ENCODE results near the gene HAUS3. TPM values are rescaled to one million over a fixed set of nuclear protein-coding genes. Genes with fewer than 3 reads are reported as not detected.
"Not testable (repeated sequence)": the region's sequence is repeated elsewhere in the genome, so short reads cannot be mapped to it uniquely, and the experiment has no call there.

Gene HAUS3
- total and polyA plus RNA-seq, 2 donors: 14.3 to 26.6 TPM

DNA sequence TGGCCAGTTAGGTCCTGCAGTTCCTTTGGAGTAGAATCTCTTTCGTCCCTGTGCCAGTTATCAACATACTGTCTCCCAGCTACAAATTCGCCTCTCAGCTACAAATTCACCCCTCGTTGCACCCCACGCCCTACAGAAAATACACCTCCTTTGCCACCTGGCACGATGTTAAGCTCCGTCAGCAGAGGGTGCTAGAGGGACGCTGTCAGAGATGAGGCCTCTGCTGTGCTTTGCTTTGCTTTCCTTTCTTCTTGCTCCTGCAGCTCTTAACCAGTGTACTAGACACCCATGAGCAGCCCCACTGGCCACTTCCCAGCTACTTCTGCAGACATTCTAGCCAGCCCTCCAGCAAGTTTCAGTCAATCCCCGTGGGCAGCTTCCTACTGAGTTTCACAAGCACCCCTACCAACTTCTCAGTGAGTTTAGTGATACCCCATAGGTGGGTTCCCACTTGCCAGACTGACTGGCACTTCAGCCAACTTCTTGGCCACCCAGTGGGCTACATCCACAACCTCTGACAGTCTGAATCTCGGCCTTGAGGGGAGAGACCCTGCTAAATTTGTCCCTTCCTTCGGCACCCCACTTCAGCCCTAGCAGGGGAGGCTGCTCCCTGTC is 21.8 kb downstream of the HAUS3 start:
- H3K4me1 ChIP-seq (ENCODE audit: control insufficient read depth in 2 of 2, insufficient read depth in 2 of 2, low read length in 2 of 2): peaks cover 0 to 3% of the 10 kb centered on the region in 2 donors
- DNase-seq (ENCODE audit: low read depth in 6 of 9, low spot score in 9 of 9): peak; percentile 52 to 89 (median 74)
- 17% methylated on average over 10 of the region's 10 CpGs for WGBS
- H3K36me3 ChIP-seq (ENCODE audit: control insufficient read depth in 2 of 2, insufficient read depth in 2 of 2, low read length in 1 of 2): peaks cover 7 to 10% of the 10 kb centered on the region in 2 donors
- H3K4me3 ChIP-seq (ENCODE audit: low read length in 2 of 2): no peak overlapping the region
- H3K27ac ChIP-seq (ENCODE audit: low read depth in 1 of 2, low read length in 1 of 2): no peak overlapping the region
- no peaks in the 10 kb centered on the region for H3K27me3 ChIP-seq (ENCODE audit: control insufficient read depth in 2 of 2, insufficient read depth in 1 of 2, low read length in 1 of 2)
- H3K9me3 ChIP-seq (ENCODE audit: control insufficient read depth in 2 of 2, insufficient read depth in 1 of 2, low read length in 1 of 2): no peaks in the 10 kb centered on the region

DNA sequence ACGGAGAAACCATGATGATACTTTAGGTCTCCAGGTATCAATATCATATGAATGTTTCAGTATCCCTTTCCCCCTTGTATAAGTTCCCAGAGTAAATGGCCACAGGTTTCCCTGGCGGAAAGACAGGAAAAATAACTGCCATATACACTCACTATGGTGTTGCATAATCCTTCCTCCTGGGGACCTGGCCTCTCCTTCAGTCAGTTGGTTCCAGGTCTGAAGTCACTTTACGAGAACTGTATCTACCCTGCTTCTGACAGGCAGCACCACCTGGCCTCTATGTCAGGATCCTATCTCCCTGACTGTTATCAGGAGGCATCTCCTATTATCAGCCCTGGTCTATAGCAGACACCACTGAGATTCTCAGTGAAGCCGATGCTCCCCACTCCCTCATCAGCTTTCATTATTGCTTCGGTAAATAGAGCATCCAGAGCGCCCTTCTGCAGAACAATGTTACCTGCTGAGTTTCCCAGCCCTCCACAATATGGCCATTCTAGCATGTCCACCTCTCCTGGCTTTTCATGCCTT is 22.6 kb downstream of the HAUS3 start:
- peaks cover 0 to 3% of the 10 kb centered on the region in 2 donors for H3K4me1 ChIP-seq (ENCODE audit: control insufficient read depth in 2 of 2, insufficient read depth in 2 of 2, low read length in 2 of 2)
- WGBS: 97% methylated on average over 6 of the region's 6 CpGs
- no peak for DNase-seq (ENCODE audit: low read depth in 6 of 9, low spot score in 9 of 9)
- H3K27ac ChIP-seq (ENCODE audit: low read depth in 1 of 2, low read length in 1 of 2): no peak overlapping the region
- no peaks in the 10 kb centered on the region for H3K9me3 ChIP-seq (ENCODE audit: control insufficient read depth in 2 of 2, insufficient read depth in 1 of 2, low read length in 1 of 2)
- no peaks in the 10 kb centered on the region for H3K27me3 ChIP-seq (ENCODE audit: control insufficient read depth in 2 of 2, insufficient read depth in 1 of 2, low read length in 1 of 2)
- peaks cover 7 to 10% of the 10 kb centered on the region in 2 donors for H3K36me3 ChIP-seq (ENCODE audit: control insufficient read depth in 2 of 2, insufficient read depth in 2 of 2, low read length in 1 of 2)
- no peak overlapping the region for H3K4me3 ChIP-seq (ENCODE audit: low read length in 2 of 2)

DNA sequence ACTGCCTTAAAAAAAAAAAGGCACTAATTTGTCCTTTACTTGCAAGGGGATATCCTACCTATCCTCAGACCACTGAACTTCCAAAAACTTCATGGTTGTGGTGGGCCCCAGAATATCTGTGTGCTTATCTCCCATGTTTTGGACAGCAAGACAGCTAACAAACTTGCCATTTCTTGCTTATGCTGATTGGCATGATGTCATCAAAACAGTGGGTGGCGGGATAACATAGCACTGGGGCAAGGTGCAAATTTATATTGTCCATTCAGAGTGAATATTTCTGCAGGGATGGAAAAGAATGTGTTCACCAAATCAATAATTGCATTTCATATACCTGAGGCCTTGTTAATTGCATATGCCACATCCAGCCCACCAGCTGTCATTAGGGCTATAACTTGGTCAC is 23.5 kb downstream of the HAUS3 start:
- WGBS: 98% methylated on average over 1 of the region's 1 CpG
- no peak overlapping the region for H3K27ac ChIP-seq (ENCODE audit: low read depth in 1 of 2, low read length in 1 of 2)
- peaks cover 0 to 3% of the 10 kb centered on the region in 2 donors for H3K4me1 ChIP-seq (ENCODE audit: control insufficient read depth in 2 of 2, insufficient read depth in 2 of 2, low read length in 2 of 2)
- no peak overlapping the region for H3K4me3 ChIP-seq (ENCODE audit: low read length in 2 of 2)
- H3K9me3 ChIP-seq (ENCODE audit: control insufficient read depth in 2 of 2, insufficient read depth in 1 of 2, low read length in 1 of 2): no peaks in the 10 kb centered on the region
- no peaks in the 10 kb centered on the region for H3K27me3 ChIP-seq (ENCODE audit: control insufficient read depth in 2 of 2, insufficient read depth in 1 of 2, low read length in 1 of 2)
- DNase-seq (ENCODE audit: low read depth in 6 of 9, low spot score in 9 of 9): no peak
- peaks cover 7 to 8% of the 10 kb centered on the region in 2 donors for H3K36me3 ChIP-seq (ENCODE audit: control insufficient read depth in 2 of 2, insufficient read depth in 2 of 2, low read length in 1 of 2)

DNA sequence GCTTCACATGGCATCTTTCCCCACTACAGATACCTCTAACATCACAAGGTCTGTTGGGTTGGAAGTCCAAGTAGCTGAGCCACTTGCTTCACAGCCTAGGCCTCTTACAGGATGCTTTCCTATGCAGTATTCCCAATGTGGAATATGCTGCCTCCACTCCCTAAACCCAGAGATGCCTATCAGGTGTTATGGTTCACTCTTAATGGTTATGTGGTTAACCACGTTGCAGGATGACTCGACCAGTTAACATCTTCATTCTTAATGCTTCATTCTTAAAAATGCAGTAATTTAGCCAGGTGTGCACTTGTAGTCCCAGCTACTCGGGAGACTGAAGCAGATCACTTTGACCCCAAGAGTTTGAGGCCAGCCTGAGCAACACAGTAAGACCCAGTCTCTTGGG is 24.2 kb downstream of the HAUS3 start:
- no peak overlapping the region for H3K4me3 ChIP-seq (ENCODE audit: low read length in 2 of 2)
- no peak overlapping the region for H3K27ac ChIP-seq (ENCODE audit: low read depth in 1 of 2, low read length in 1 of 2)
- DNase-seq (ENCODE audit: low read depth in 6 of 9, low spot score in 9 of 9): no peak
- H3K9me3 ChIP-seq (ENCODE audit: control insufficient read depth in 2 of 2, insufficient read depth in 1 of 2, low read length in 1 of 2): no peaks in the 10 kb centered on the region
- H3K36me3 ChIP-seq (ENCODE audit: control insufficient read depth in 2 of 2, insufficient read depth in 2 of 2, low read length in 1 of 2): peaks cover 2 to 5% of the 10 kb centered on the region in 2 donors
- no peaks in the 10 kb centered on the region for H3K27me3 ChIP-seq (ENCODE audit: control insufficient read depth in 2 of 2, insufficient read depth in 1 of 2, low read length in 1 of 2)
- WGBS: 20% methylated on average over 3 of the region's 3 CpGs
- H3K4me1 ChIP-seq (ENCODE audit: control insufficient read depth in 2 of 2, insufficient read depth in 2 of 2, low read length in 2 of 2): peaks cover 0 to 3% of the 10 kb centered on the region in 2 donors

DNA sequence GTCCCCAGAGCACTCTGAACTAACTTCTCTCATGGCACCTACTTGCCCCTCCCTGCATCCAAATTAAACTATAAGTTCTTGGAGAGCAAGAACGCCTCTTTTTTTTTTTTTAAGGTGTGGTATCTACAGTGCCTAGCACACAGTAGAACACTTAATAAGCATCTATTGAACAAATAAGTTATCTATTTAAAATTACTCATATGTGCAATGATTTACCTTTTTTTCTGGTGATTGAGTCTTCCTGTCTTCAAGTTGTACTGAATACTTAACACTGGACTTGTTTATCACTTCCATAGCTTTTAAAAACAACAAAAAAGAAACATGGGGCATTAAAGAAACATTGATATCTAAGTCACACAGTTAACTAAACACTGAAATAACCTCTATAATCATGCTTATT is 29.1 kb downstream of the HAUS3 start:
- H3K36me3 ChIP-seq (ENCODE audit: control insufficient read depth in 2 of 2, insufficient read depth in 2 of 2, low read length in 1 of 2): no peaks in the 10 kb centered on the region
- H3K27ac ChIP-seq (ENCODE audit: low read depth in 1 of 2, low read length in 1 of 2): no peak overlapping the region
- no peak overlapping the region for H3K4me3 ChIP-seq (ENCODE audit: low read length in 2 of 2)
- H3K4me1 ChIP-seq (ENCODE audit: control insufficient read depth in 2 of 2, insufficient read depth in 2 of 2, low read length in 2 of 2): no peaks in the 10 kb centered on the region
- WGBS: 96% methylated on average over 1 of the region's 1 CpG
- H3K27me3 ChIP-seq (ENCODE audit: control insufficient read depth in 2 of 2, insufficient read depth in 1 of 2, low read length in 1 of 2): no peaks in the 10 kb centered on the region
- DNase-seq (ENCODE audit: low read depth in 6 of 9, low spot score in 9 of 9): no peak
- no peaks in the 10 kb centered on the region for H3K9me3 ChIP-seq (ENCODE audit: control insufficient read depth in 2 of 2, insufficient read depth in 1 of 2, low read length in 1 of 2)

DNA sequence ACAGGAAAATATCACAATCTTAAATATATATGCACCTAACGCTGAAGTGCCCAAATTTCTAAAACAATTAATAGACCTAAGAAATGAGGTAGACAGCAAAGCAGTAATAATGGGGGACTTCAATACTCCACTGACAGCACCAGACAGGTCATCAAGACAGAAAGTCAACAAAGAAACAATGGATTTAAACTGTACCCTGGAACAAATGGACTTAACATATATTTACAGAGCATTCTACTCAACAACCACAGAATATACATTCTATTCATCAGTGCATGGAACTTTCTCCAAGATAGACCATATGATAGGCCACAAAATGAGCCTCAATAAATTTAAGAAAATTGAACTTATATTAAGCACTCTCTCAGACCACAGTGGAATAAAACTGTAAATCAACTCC is 39.1 kb downstream of the HAUS3 start:
- not testable (repeated sequence) for H3K27me3 ChIP-seq (ENCODE audit: control insufficient read depth in 2 of 2, insufficient read depth in 1 of 2, low read length in 1 of 2); H3K36me3 ChIP-seq (ENCODE audit: control insufficient read depth in 2 of 2, insufficient read depth in 2 of 2, low read length in 1 of 2); H3K27ac ChIP-seq (ENCODE audit: low read depth in 1 of 2, low read length in 1 of 2); H3K4me3 ChIP-seq (ENCODE audit: low read length in 2 of 2); DNase-seq (ENCODE audit: low read depth in 6 of 9, low spot score in 9 of 9); H3K9me3 ChIP-seq (ENCODE audit: control insufficient read depth in 2 of 2, insufficient read depth in 1 of 2, low read length in 1 of 2); H3K4me1 ChIP-seq (ENCODE audit: control insufficient read depth in 2 of 2, insufficient read depth in 2 of 2, low read length in 2 of 2)
- WGBS: 100% methylated on average over 1 of the region's 1 CpG

DNA sequence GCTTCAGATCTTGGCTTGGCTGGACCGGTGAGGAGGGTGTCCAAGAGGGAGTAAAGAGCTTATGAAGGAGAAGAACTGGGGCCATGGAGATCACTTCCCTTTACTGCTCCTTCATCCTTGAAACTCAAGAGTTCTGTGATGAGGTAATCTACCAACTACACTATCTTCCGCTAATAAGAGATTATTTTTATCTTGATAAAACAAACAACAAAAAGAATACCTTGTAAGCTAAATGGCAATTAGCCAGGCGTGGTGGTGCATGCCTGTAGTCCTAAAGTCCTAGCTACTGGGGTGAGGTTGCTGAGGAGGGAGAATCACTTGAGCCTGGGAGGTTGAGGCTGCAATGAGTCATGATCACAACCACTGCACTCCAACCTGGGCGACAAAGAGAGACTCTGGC is 47.4 kb downstream of the HAUS3 start:
- no peak overlapping the region for H3K4me3 ChIP-seq (ENCODE audit: low read length in 2 of 2)
- DNase-seq (ENCODE audit: low read depth in 6 of 9, low spot score in 9 of 9): no peak
- H3K27me3 ChIP-seq (ENCODE audit: control insufficient read depth in 2 of 2, insufficient read depth in 1 of 2, low read length in 1 of 2): no peaks in the 10 kb centered on the region
- WGBS: 94% methylated on average over 4 of the region's 4 CpGs
- no peaks in the 10 kb centered on the region for H3K4me1 ChIP-seq (ENCODE audit: control insufficient read depth in 2 of 2, insufficient read depth in 2 of 2, low read length in 2 of 2)
- no peak overlapping the region for H3K27ac ChIP-seq (ENCODE audit: low read depth in 1 of 2, low read length in 1 of 2)
- H3K36me3 ChIP-seq (ENCODE audit: control insufficient read depth in 2 of 2, insufficient read depth in 2 of 2, low read length in 1 of 2): no peaks in the 10 kb centered on the region
- no peaks in the 10 kb centered on the region for H3K9me3 ChIP-seq (ENCODE audit: control insufficient read depth in 2 of 2, insufficient read depth in 1 of 2, low read length in 1 of 2)

DNA sequence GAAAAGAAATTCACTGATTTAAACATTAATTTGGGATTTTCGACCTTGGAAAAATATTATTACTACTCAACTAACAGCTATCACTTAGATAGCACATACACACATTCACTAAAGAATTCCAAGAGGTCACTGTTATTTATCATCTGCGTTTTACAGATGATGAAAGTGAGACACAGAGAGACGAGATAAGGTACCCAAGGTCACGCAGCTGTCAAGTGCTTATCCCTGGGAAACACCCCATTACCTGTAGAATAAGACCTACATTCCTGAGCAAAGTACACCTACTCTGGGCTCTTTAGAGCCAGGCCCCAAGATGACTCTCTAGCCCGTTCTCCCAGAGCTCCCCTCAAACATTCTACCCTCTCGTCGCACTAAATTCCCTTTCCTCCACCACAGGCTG is 48.6 kb downstream of the HAUS3 start:
- H3K9me3 ChIP-seq (ENCODE audit: control insufficient read depth in 2 of 2, insufficient read depth in 1 of 2, low read length in 1 of 2): no peaks in the 10 kb centered on the region
- H3K27me3 ChIP-seq (ENCODE audit: control insufficient read depth in 2 of 2, insufficient read depth in 1 of 2, low read length in 1 of 2): no peaks in the 10 kb centered on the region
- DNase-seq (ENCODE audit: low read depth in 6 of 9, low spot score in 9 of 9): no peak
- H3K27ac ChIP-seq (ENCODE audit: low read depth in 1 of 2, low read length in 1 of 2): no peak overlapping the region
- 96% methylated on average over 7 of the region's 7 CpGs for WGBS
- no peaks in the 10 kb centered on the region for H3K4me1 ChIP-seq (ENCODE audit: control insufficient read depth in 2 of 2, insufficient read depth in 2 of 2, low read length in 2 of 2)
- no peak overlapping the region for H3K4me3 ChIP-seq (ENCODE audit: low read length in 2 of 2)
- no peaks in the 10 kb centered on the region for H3K36me3 ChIP-seq (ENCODE audit: control insufficient read depth in 2 of 2, insufficient read depth in 2 of 2, low read length in 1 of 2)

DNA sequence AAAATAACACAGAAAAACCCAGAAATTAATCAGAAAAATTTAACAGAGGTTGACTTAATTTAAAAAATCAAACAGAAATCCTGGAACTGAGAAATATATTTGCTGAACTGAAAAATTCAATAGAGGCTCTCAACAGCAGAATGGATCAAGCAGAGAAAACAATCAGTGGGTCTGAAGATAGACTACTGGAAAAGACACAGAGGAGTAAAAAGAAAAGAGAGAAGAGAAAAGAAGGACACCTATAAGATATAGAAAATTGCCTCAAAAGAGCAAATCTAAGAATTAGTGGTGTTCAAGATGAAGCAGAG is 55.1 kb downstream of the HAUS3 start:
- peaks cover 0 to 1% of the 10 kb centered on the region in 2 donors for H3K9me3 ChIP-seq (ENCODE audit: control insufficient read depth in 2 of 2, insufficient read depth in 1 of 2, low read length in 1 of 2)
- no peak for DNase-seq (ENCODE audit: low read depth in 6 of 9, low spot score in 9 of 9)

More for the DNA sequence above, 55.1 kb downstream of the HAUS3 start:
- Histone ChIP-seq H3K27ac (ENCODE audit: low read depth in 1 of 2, low read length in 1 of 2) (no peak overlapping the region), H3K27me3 (ENCODE audit: control insufficient read depth in 2 of 2, insufficient read depth in 1 of 2, low read length in 1 of 2) (no peaks in the 10 kb centered on the region), H3K4me3 (ENCODE audit: low read length in 2 of 2) (no peak overlapping the region), H3K36me3 (ENCODE audit: control insufficient read depth in 2 of 2, insufficient read depth in 2 of 2, low read length in 1 of 2) (no peaks in the 10 kb centered on the region), H3K4me1 (ENCODE audit: control insufficient read depth in 2 of 2, insufficient read depth in 2 of 2, low read length in 2 of 2) (no peaks in the 10 kb centered on the region)
